HCT116 (cell line): ENCODE data around the gene ANXA3. TPM values are rescaled to one million over a fixed set of nuclear protein-coding genes. Genes with fewer than 3 reads are reported as not detected.

Experiments
- ATAC-seq: fragments of 200-7000 bp; cut with Tn5 transposase; 2 replicates; pipeline ENCODE4 v1.9.1; 2020; ENCODE audit warnings: mild to moderate bottlenecking, moderate library complexity
- BruUV-seq: library from RNA; stranded (reverse); fragments of 400-500 nt; replicated peaks from 2 replicates; lab custom pipeline; 2021; lab: Mats Ljungman, UMichigan
- CTCF ChIA-PET: fragments of 300-600 bp; sonication (Branson Sonifier 250); formaldehyde crosslinking; loops from one replicate; lab custom pipeline; 2021; ENCODE audit warnings: antibody characterized with exemption; lab: Charles Lee
- POLR2A ChIA-PET: fragments of 300-600, 350-600 bp; sonication (Branson Sonifier 250); formaldehyde crosslinking; loops from one replicate; lab custom pipeline; 2021; ENCODE audit warnings: antibody characterized with exemption; lab: Charles Lee
- RAD21 ChIA-PET, 2 experiments: fragments of 300-600 bp; sonication (Branson Sonifier 250); formaldehyde crosslinking; loops; one replicate each; lab custom pipeline; 2023; ENCODE audit warnings: low total read pairs in 2 of 2; ENCODE audit not compliant: uncharacterized antibody in 2 of 2, unreplicated experiment in 2 of 2, low non-redundant PET in 1 of 2; lab: Charles Lee
- DNase-seq: peaks from one replicate; pipeline ENCODE4 v3.0.0-alpha.2; 2010; ENCODE audit warnings: low read depth, low spot score
- H2AFZ ChIP-seq: fragments of 200-600 bp; shearing (Covaris generic), sonication (generic); 2 replicates; pipeline ENCODE4 v1.6.1; 2017; ENCODE audit warnings: low read depth, mixed run types, mixed read lengths, antibody characterized with exemption, low read length; ENCODE audit not compliant: poor library complexity, severe bottlenecking
- H3K27ac ChIP-seq: 2 replicates; pipeline ENCODE4 v1.5.1; 2012; ENCODE audit warnings: low read depth, low read length
- H3K27me3 ChIP-seq: fragments of 200-600 bp; sonication (generic); 2 replicates; pipeline ENCODE4 v1.6.1; 2016; ENCODE audit warnings: mixed run types, low read length, mixed read lengths; ENCODE audit not compliant: insufficient read depth
- H3K36me3 ChIP-seq, 2 experiments: fragments of 200-500 bp in 1 of 2; fragments of 200-600 bp in 1 of 2; sonication (Bioruptor generic) in 1 of 2; sonication (generic) in 1 of 2; 2 replicates each; pipeline versions ENCODE4 v1.5.1 to v1.6.1; 2014 to 2016; ENCODE audit warnings: low read length in 2 of 2, inconsistent platforms in 1 of 2, mixed read lengths in 1 of 2, mixed run types in 1 of 2; ENCODE audit not compliant: insufficient read depth in 2 of 2, control insufficient read depth in 1 of 2
- H3K4me1 ChIP-seq, 2 experiments: fragments of 200-600 bp in 1 of 2; sonication (generic) in 1 of 2; 2 replicates each; pipeline versions ENCODE4 v1.5.1 to v1.6.1; 2012 to 2017; ENCODE audit warnings: low read length in 2 of 2, inconsistent platforms in 1 of 2, mild to moderate bottlenecking in 1 of 2, mixed read lengths in 1 of 2, mixed run types in 1 of 2, moderate library complexity in 1 of 2; ENCODE audit not compliant: insufficient read depth in 2 of 2, control insufficient read depth in 1 of 2
- H3K4me2 ChIP-seq: fragments of 200-600 bp; sonication (generic); 2 replicates; pipeline ENCODE4 v1.6.1; 2017; ENCODE audit warnings: mixed run types, low read length, mixed read lengths
- H3K4me3 ChIP-seq, 2 experiments: fragments of 200-600 bp in 1 of 2; sonication (generic) in 1 of 2; replicated peaks in 1 of 2; 2 replicates each; pipeline ENCODE4 v1.5.1; 2011 to 2016; ENCODE audit warnings: low read length in 2 of 2, control low read depth in 1 of 2, low read depth in 1 of 2, mild to moderate bottlenecking in 1 of 2, mixed read lengths in 1 of 2, mixed run types in 1 of 2
- H3K79me2 ChIP-seq: fragments of 200-600 bp; sonication (generic); 2 replicates; pipeline ENCODE4 v1.6.1; 2017; ENCODE audit warnings: mild to moderate bottlenecking, mixed run types, low read length, moderate library complexity, mixed read lengths; ENCODE audit not compliant: insufficient read depth
- H3K9ac ChIP-seq: fragments of 200-600 bp; sonication (generic); 2 replicates; pipeline ENCODE4 v1.6.1; 2016; ENCODE audit warnings: low read length, mixed read lengths
- H3K9me2 ChIP-seq: fragments of 200-600 bp; sonication (generic), shearing (Covaris generic); 2 replicates; pipeline ENCODE4 v1.6.1; 2017; ENCODE audit warnings: mixed run types, mild to moderate bottlenecking, moderate library complexity; ENCODE audit not compliant: insufficient read depth
- H3K9me3 ChIP-seq, 2 experiments: fragments of 200-500 bp in 1 of 2; fragments of 200-600 bp in 1 of 2; sonication (Bioruptor generic) in 1 of 2; sonication (generic) in 1 of 2; 2 replicates each; pipeline ENCODE4 v1.6.1; 2014 to 2017; ENCODE audit warnings: low read length in 2 of 2, mixed read lengths in 2 of 2, inconsistent platforms in 1 of 2, low read depth in 1 of 2, mild to moderate bottlenecking in 1 of 2, mixed run types in 1 of 2, moderate library complexity in 1 of 2; ENCODE audit not compliant: control insufficient read depth in 1 of 2, insufficient read depth in 1 of 2
- H4K20me1 ChIP-seq: fragments of 200-600 bp; sonication (generic), shearing (Covaris generic); 2 replicates; pipeline ENCODE4 v1.6.1; 2017; ENCODE audit warnings: mixed run types, mild to moderate bottlenecking, moderate library complexity; ENCODE audit not compliant: insufficient read depth
- ATF3 ChIP-seq: IDR thresholded peaks from 2 replicates; pipeline ENCODE4 v1.6.1; 2012
- CEBPB ChIP-seq: IDR thresholded peaks from 2 replicates; pipeline ENCODE4 v1.6.1; 2012; ENCODE audit warnings: low read depth
- MAX ChIP-seq: IDR thresholded peaks from 2 replicates; pipeline ENCODE4 v1.6.1; 2012
- POLR2A ChIP-seq: IDR thresholded peaks from 2 replicates; pipeline ENCODE4 v1.7.0; 2011; ENCODE audit warnings: borderline replicate concordance; ENCODE audit not compliant: insufficient read depth, insufficient read length; ENCODE audit errors: extremely low read depth
- RAD21 ChIP-seq: IDR thresholded peaks from 2 replicates; pipeline ENCODE4 v1.6.1; 2012; ENCODE audit warnings: low read depth, mild to moderate bottlenecking
- REST ChIP-seq: IDR thresholded peaks from 2 replicates; pipeline ENCODE4 v1.6.1; 2012; ENCODE audit warnings: low read depth
- SRF ChIP-seq: IDR thresholded peaks from 2 replicates; pipeline ENCODE4 v1.6.1; 2012; ENCODE audit warnings: low read depth
- TCF7L2 ChIP-seq: IDR thresholded peaks from 2 replicates; pipeline ENCODE4 v1.7.0; 2011; ENCODE audit warnings: borderline replicate concordance, inconsistent platforms; ENCODE audit not compliant: insufficient read depth, insufficient read length; ENCODE audit errors: extremely low read depth
- YY1 ChIP-seq: IDR thresholded peaks from 2 replicates; pipeline ENCODE4 v1.6.1; 2011; ENCODE audit warnings: low read length, low read depth, moderate library complexity, mild to moderate bottlenecking; ENCODE audit not compliant: insufficient replicate concordance; ENCODE audit errors: extremely low read depth
- ZNF274 ChIP-seq: fragments of 200-500 bp; sonication (Bioruptor generic); IDR thresholded peaks from 2 replicates; pipeline ENCODE4 v1.6.1; 2014; ENCODE audit warnings: mild to moderate bottlenecking, low read depth, low read length, inconsistent platforms
- intact Hi-C: fragments of 100-400 bp; cut with micrococcal nuclease; formaldehyde crosslinking; loops from 2 replicates; pipeline ENCODE4 v1.10.0; 2022
- total RNA-seq: library from RNA; stranded (reverse); gene quantifications from one replicate; pipeline ENCODE4 v1.2.1, GENCODE V29; 2021; ENCODE audit not compliant: unreplicated experiment

ANXA3 gene
- total RNA-seq, 1 experiment from 2014 or later: 158 TPM

GRCh38 chr4:78624048-78624447, 72.5 kb downstream of the ANXA3 start:
- DNase-seq (no peak), ATAC-seq (no peak)
- intact Hi-C loops: no loop called here
- H3K9ac ChIP-seq: no peak overlapping the region
- H3K27ac ChIP-seq: no peak overlapping the region
- no peak overlapping the region for H2AFZ ChIP-seq
- TF ChIP-seq SRF: no peak
- no peak for TF ChIP-seq REST
- TF ChIP-seq POLR2A: no peak
- TF ChIP-seq CEBPB: no peak
- TF ChIP-seq ZNF274: no peak
- no peak for TF ChIP-seq TCF7L2
- TF ChIP-seq ATF3: no peak
- no peak for TF ChIP-seq YY1
- no peak for TF ChIP-seq MAX
- TF ChIP-seq RAD21: no peak
- RAD21 ChIA-PET: no interaction called here
- H3K27me3 ChIP-seq: no peaks in the 10 kb centered on the region
- H3K4me1 ChIP-seq: peaks cover 0 to 17% of the 10 kb centered on the region in 2 experiments; a peak in 2 of 4 replicates
- CTCF ChIA-PET: interaction anchor here (0.9 kb wide), 1 partner anchor 21 kb away, joined by 3 read pairs; no protein-coding TSS in a partner anchor
- H3K9me3 ChIP-seq: no peaks in the 10 kb centered on the region
- H4K20me1 ChIP-seq: no peaks in the 10 kb centered on the region
- no peaks in the 10 kb centered on the region for H3K9me2 ChIP-seq
- H3K36me3 ChIP-seq: no peaks in the 10 kb centered on the region
- BruUV-seq: no TSS peak
- H3K79me2 ChIP-seq: no peaks in the 10 kb centered on the region
- no peak overlapping the region for H3K4me2 ChIP-seq
- no peak overlapping the region for H3K4me3 ChIP-seq
- POLR2A ChIA-PET: no interaction called here
